Measurements from ENCODE around the gene INSYN1.

The INSYN1 gene

GRCh38 chr15:73767806-73768501 is 14.8 kb upstream of the INSYN1 start:
- DNase-seq (ENCODE audit: insufficient read length) (no peak), FAIRE-seq (no peak)
- TF ChIP-seq POLR2A (IDR thresholded peaks at IDR 0.05; ENCODE audit: low read depth, low read length) = no peak
- TF ChIP-seq POLR2AphosphoS5 (IDR thresholded peaks at IDR 0.05; ENCODE audit: low read depth, low read length) = no peak
- TF ChIP-seq TAF1 (IDR thresholded peaks at IDR 0.05; ENCODE audit: borderline replicate concordance, low read depth, low read length) = no peak

GRCh38 chr15:73766598-73766997 is 13.4 kb upstream of the INSYN1 start:
- peak; percentile 56 for FAIRE-seq

GRCh38 chr15:73765778-73766177 is 12.6 kb upstream of the INSYN1 start:
- no peak for DNase-seq (ENCODE audit: insufficient read length)
- FAIRE-seq = no peak
- no peak for TF ChIP-seq POLR2AphosphoS5 (IDR thresholded peaks at IDR 0.05; ENCODE audit: low read depth, low read length)
- TF ChIP-seq TAF1 (IDR thresholded peaks at IDR 0.05; ENCODE audit: borderline replicate concordance, low read depth, low read length) = no peak
- TF ChIP-seq POLR2A (IDR thresholded peaks at IDR 0.05; ENCODE audit: low read depth, low read length) = no peak

More at GRCh38 chr15:73766598-73766997, 13.4 kb upstream of the INSYN1 start:
- DNase-seq (ENCODE audit: insufficient read length) = no peak
- TF ChIP-seq POLR2A (IDR thresholded peaks at IDR 0.05; ENCODE audit: low read depth, low read length) (no peak), POLR2AphosphoS5 (IDR thresholded peaks at IDR 0.05; ENCODE audit: low read depth, low read length) (no peak), TAF1 (IDR thresholded peaks at IDR 0.05; ENCODE audit: borderline replicate concordance, low read depth, low read length) (no peak)

GRCh38 chr15:73763931-73764330 is 10.8 kb upstream of the INSYN1 start:
- TF ChIP-seq TAF1 (IDR thresholded peaks at IDR 0.05; ENCODE audit: borderline replicate concordance, low read depth, low read length) (no peak), POLR2A (IDR thresholded peaks at IDR 0.05; ENCODE audit: low read depth, low read length) (no peak), POLR2AphosphoS5 (IDR thresholded peaks at IDR 0.05; ENCODE audit: low read depth, low read length) (no peak)
- FAIRE-seq = no peak
- DNase-seq (ENCODE audit: insufficient read length) = no peak

DNA sequence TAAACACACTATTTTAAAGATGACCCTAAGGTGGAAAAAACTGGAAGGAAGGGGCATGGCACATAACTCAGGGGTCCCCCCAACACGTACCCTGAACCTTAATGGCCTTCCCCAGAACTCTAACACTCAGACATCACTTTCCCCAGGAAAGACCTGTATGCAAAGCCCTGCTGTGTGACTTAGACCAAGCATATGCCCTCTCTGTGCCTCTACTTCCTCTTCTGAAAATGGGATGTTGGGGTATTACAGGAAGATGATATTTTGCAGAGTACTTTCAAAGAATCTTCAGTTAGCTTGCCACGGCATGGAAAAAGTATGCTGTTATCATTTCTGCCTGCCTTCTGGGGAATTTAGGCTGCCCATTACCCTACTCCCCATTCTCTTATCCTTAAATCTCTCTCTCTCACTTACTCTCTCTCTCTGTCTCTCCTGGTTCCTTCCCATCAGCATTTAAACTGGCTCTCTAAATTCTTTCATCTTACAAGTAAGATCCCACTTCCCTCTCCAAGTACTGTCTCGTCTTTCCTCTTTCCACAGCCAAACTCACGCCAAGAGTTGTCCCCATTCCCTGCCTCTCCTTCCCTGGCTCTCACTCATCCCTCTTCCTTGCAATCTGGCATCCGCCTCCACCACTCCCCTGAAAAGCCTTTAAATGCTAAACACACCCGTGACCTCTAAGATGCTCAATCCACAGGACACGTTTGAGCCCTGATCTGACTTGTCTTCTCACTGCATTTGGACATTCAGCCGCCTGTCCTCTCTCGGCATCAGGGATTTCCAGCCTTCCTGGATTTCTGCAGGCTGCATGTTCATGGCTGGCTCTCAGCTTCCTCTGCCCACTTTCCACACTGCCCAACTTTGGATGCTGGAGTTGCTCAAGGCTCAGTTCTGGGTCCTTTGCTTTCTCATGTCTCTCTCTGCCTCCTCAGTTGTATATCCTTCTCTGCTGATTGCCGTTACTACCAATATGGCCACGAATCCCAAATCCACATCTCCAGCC is 7.5 kb upstream of the INSYN1 start:
- TF ChIP-seq TAF1 (IDR thresholded peaks at IDR 0.05; ENCODE audit: borderline replicate concordance, low read depth, low read length) (no peak), POLR2A (IDR thresholded peaks at IDR 0.05; ENCODE audit: low read depth, low read length) (no peak), POLR2AphosphoS5 (IDR thresholded peaks at IDR 0.05; ENCODE audit: low read depth, low read length) (no peak)

GRCh38 chr15:73758461-73758860 is 5.3 kb upstream of the INSYN1 start:
- no peak for TF ChIP-seq POLR2A (IDR thresholded peaks at IDR 0.05; ENCODE audit: low read depth, low read length)
- no peak for FAIRE-seq
- no peak for DNase-seq (ENCODE audit: insufficient read length)

More for the DNA sequence above, 7.5 kb upstream of the INSYN1 start:
- FAIRE-seq = no peak
- no peak for DNase-seq (ENCODE audit: insufficient read length)

- no peak for TF ChIP-seq TAF1 (IDR thresholded peaks at IDR 0.05; ENCODE audit: borderline replicate concordance, low read depth, low read length)
- no peak for TF ChIP-seq POLR2AphosphoS5 (IDR thresholded peaks at IDR 0.05; ENCODE audit: low read depth, low read length)
- no peak for TF ChIP-seq POLR2A (IDR thresholded peaks at IDR 0.05; ENCODE audit: low read depth, low read length)
- no peak for DNase-seq (ENCODE audit: insufficient read length)
- no peak for FAIRE-seq
Measured at GRCh38 chr15:73757571-73757970, 4.4 kb upstream of the INSYN1 start.

GRCh38 chr15:73756947-73757513 is 3.9 kb upstream of the INSYN1 start:
- TF ChIP-seq TAF1 (IDR thresholded peaks at IDR 0.05; ENCODE audit: borderline replicate concordance, low read depth, low read length) (no peak), POLR2A (IDR thresholded peaks at IDR 0.05; ENCODE audit: low read depth, low read length) (no peak), POLR2AphosphoS5 (IDR thresholded peaks at IDR 0.05; ENCODE audit: low read depth, low read length) (no peak)
- FAIRE-seq = no peak
- DNase-seq (ENCODE audit: insufficient read length) = no peak

GRCh38 chr15:73756390-73756789 is 3.2 kb upstream of the INSYN1 start:
- TF ChIP-seq POLR2A (IDR thresholded peaks at IDR 0.05; ENCODE audit: low read depth, low read length) (no peak), POLR2AphosphoS5 (IDR thresholded peaks at IDR 0.05; ENCODE audit: low read depth, low read length) (no peak), TAF1 (IDR thresholded peaks at IDR 0.05; ENCODE audit: borderline replicate concordance, low read depth, low read length) (no peak)
- no peak for DNase-seq (ENCODE audit: insufficient read length)
- no peak for FAIRE-seq

GRCh38 chr15:73755946-73756345 is 2.8 kb upstream of the INSYN1 start:
- no peak for TF ChIP-seq POLR2AphosphoS5 (IDR thresholded peaks at IDR 0.05; ENCODE audit: low read depth, low read length)
- TF ChIP-seq POLR2A (IDR thresholded peaks at IDR 0.05; ENCODE audit: low read depth, low read length) = no peak
- TF ChIP-seq TAF1 (IDR thresholded peaks at IDR 0.05; ENCODE audit: borderline replicate concordance, low read depth, low read length) = no peak
- DNase-seq (ENCODE audit: insufficient read length) (no peak), FAIRE-seq (no peak)

DNA sequence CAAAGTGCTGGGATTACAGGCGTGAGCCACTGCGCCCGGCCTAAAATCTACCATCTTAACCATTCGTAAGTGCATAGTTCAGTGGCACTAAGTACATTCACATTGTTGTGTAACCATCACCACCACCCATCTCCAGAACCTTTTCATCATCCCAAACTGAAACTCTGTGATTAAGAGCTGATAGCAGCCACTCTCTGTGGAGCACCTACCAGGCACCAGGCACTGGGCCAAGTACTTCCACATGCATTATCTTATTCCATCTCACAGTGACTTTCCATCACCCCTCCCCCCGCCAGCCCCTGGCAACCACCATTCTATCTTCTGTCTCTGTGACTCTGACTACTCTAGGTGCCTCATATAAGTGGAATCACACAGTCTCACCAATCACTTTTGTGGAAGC is 2.3 kb upstream of the INSYN1 start:
- TF ChIP-seq POLR2A (IDR thresholded peaks at IDR 0.05; ENCODE audit: low read depth, low read length) (no peak), TAF1 (IDR thresholded peaks at IDR 0.05; ENCODE audit: borderline replicate concordance, low read depth, low read length) (no peak), POLR2AphosphoS5 (IDR thresholded peaks at IDR 0.05; ENCODE audit: low read depth, low read length) (no peak)
- FAIRE-seq (no peak), DNase-seq (ENCODE audit: insufficient read length) (no peak)
